NCI-H774 (cell line): Measurements from ENCODE around the gene PIM3.

Experiments used
- DNase-seq: peaks from one replicate; lab custom pipeline; 2025; lab: John Stamatoyannopoulos, UW

The PIM3 gene

GRCh38 chr22:49955581-49956417 lies 4.8 kb upstream of the PIM3 start:
- no peak for DNase-seq

- no peak for DNase-seq
Observed at GRCh38 chr22:49956418-49956770, 4.2 kb upstream of the PIM3 start.

- no peak for DNase-seq
Observed at GRCh38 chr22:49956914-49957825, 3.4 kb upstream of the PIM3 start.

GRCh38 chr22:49957826-49958365 lies 2.7 kb upstream of the PIM3 start:
- no peak for DNase-seq

GRCh38 chr22:49958366-49958921 lies 2.1 kb upstream of the PIM3 start:
- no peak for DNase-seq

GRCh38 chr22:49958931-49959781 lies 1.4 kb upstream of the PIM3 start:
- DNase-seq, result no peak

- no peak for DNase-seq
Observed at GRCh38 chr22:49959782-49960158, 802 bp upstream of the PIM3 start.

- DNase-seq, result no peak
Observed at GRCh38 chr22:49961005-49961600, 531 bp downstream of the PIM3 start.

- no peak for DNase-seq
Observed at GRCh38 chr22:49961601-49962011, 1.0 kb downstream of the PIM3 start.

- peak; percentile 45 for DNase-seq
Observed at GRCh38 chr22:49962012-49962750, 1.6 kb downstream of the PIM3 start.

GRCh38 chr22:49962751-49963646 lies 2.4 kb downstream of the PIM3 start:
- DNase-seq, result no peak

GRCh38 chr22:49963647-49964026 lies 3.1 kb downstream of the PIM3 start:
- no peak for DNase-seq

GRCh38 chr22:49964136-49965090 lies 3.8 kb downstream of the PIM3 start:
- DNase-seq, result no peak

- DNase-seq, result no peak
Observed at GRCh38 chr22:49965091-49966040, 4.8 kb downstream of the PIM3 start.

- no peak for DNase-seq
Observed at GRCh38 chr22:49966041-49966773, 5.6 kb downstream of the PIM3 start.
